ENCODE results near the gene MYO18B.

The MYO18B gene

DNA sequence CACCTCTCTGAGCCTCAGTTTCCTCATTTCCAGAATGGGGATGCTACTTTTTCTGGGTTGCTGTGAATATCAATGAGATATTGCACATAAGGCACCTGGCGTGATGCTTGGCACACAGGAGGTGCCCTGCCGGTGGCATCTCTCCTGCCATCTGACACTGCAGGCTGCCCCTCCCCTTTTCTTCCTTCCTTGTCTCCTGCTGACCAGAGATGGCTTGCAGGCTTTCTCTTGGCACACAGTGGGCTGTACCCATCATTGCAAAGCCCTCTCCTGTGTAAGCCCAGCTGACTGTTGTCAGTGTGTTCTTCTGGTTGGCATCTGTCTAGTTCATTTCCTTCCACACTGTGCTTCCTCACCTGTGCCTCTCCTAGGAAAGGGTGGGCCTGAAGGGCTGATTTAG is 91.7 kb downstream of the MYO18B start:
- DNase-seq (ENCODE audit: low read depth, low spot score) = no peak
- TF ChIP-seq SUZ12 (IDR thresholded peaks at IDR 0.05; ENCODE audit: extremely low read depth, insufficient read depth, insufficient read length) = no peak
- TF ChIP-seq YY1 (IDR thresholded peaks at IDR 0.05; ENCODE audit: insufficient read depth, insufficient read length) = no peak
- TF ChIP-seq ZNF274 (IDR thresholded peaks at IDR 0.05; ENCODE audit: low read depth, low read length) = no peak
- H3K9me3 ChIP-seq (ENCODE audit: insufficient read depth, low read length) = no peaks in the 10 kb centered on the region

DNA sequence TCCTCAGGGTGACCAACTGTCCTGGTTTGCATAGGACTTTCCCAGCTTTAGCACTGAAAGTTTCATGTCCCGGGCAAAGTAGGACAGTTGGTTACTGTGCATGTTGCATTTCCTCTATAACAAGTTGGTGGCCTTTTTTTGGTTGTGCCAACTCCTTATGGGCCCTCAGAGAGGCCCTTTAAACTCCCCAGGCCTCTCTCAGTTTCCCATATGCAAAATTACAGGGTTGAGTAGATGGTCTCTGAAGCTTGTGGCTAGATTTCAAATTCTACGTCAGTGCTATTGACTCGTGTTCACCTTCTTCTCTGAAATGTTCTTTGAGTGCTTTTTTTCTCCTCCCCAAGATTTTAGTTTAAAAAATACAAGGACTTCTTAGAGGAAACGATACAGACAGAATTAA is 92.5 kb downstream of the MYO18B start:
- no peaks in the 10 kb centered on the region for H3K27me3 ChIP-seq (ENCODE audit: insufficient read depth, insufficient read length)
- no peaks in the 10 kb centered on the region for H3K9me3 ChIP-seq (ENCODE audit: insufficient read depth, low read length)
- no peak for TF ChIP-seq ZNF274 (IDR thresholded peaks at IDR 0.05; ENCODE audit: low read depth, low read length)
- no peak for TF ChIP-seq SUZ12 (IDR thresholded peaks at IDR 0.05; ENCODE audit: extremely low read depth, insufficient read depth, insufficient read length)
- no peak for TF ChIP-seq YY1 (IDR thresholded peaks at IDR 0.05; ENCODE audit: insufficient read depth, insufficient read length)
- H3K4me1 ChIP-seq (ENCODE audit: insufficient read depth, insufficient read length) = peaks cover 2% of the 10 kb centered on the region
- no peak overlapping the region for H3K9ac ChIP-seq (ENCODE audit: insufficient read length, low read depth)
- no peaks in the 10 kb centered on the region for H3K36me3 ChIP-seq (ENCODE audit: insufficient read depth, insufficient read length, low read length)
- no peak overlapping the region for H3K4me3 ChIP-seq (ENCODE audit: insufficient read length, low read depth)
- no peak for DNase-seq (ENCODE audit: low read depth, low spot score)

More for the DNA sequence above, 91.7 kb downstream of the MYO18B start:
- H3K27me3 ChIP-seq (ENCODE audit: insufficient read depth, insufficient read length) = no peaks in the 10 kb centered on the region
- H3K4me1 ChIP-seq (ENCODE audit: insufficient read depth, insufficient read length) = no peaks in the 10 kb centered on the region
- no peak overlapping the region for H3K9ac ChIP-seq (ENCODE audit: insufficient read length, low read depth)
- no peak overlapping the region for H3K4me3 ChIP-seq (ENCODE audit: insufficient read length, low read depth)
- no peaks in the 10 kb centered on the region for H3K36me3 ChIP-seq (ENCODE audit: insufficient read depth, insufficient read length, low read length)

DNA sequence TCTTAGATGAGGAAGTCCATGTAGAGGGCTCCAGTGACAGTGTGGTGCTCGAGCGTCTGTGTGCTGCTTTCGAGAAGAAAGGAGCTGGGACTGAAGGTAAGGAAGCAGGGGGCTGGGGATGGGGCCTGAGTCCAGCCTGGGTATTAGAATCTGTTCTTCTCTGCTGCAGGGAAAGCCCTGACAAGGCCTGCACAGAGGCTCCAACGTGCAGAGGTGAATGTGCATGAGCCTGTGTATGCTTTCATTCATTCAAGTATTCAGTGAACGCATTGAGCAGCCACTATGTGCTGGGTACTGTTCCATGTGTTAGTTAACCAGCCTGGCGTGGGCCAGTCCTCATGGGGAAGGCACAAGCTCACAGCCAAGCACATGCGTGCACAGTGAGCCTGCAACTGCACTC is 93.4 kb downstream of the MYO18B start:
- no peak overlapping the region for H3K9ac ChIP-seq (ENCODE audit: insufficient read length, low read depth)
- peaks cover 2% of the 10 kb centered on the region for H3K4me1 ChIP-seq (ENCODE audit: insufficient read depth, insufficient read length)
- no peak for DNase-seq (ENCODE audit: low read depth, low spot score)
- H3K9me3 ChIP-seq (ENCODE audit: insufficient read depth, low read length) = no peaks in the 10 kb centered on the region
- TF ChIP-seq YY1 (IDR thresholded peaks at IDR 0.05; ENCODE audit: insufficient read depth, insufficient read length) (no peak), SUZ12 (IDR thresholded peaks at IDR 0.05; ENCODE audit: extremely low read depth, insufficient read depth, insufficient read length) (no peak), ZNF274 (IDR thresholded peaks at IDR 0.05; ENCODE audit: low read depth, low read length) (no peak)
- H3K36me3 ChIP-seq (ENCODE audit: insufficient read depth, insufficient read length, low read length) = no peaks in the 10 kb centered on the region
- no peaks in the 10 kb centered on the region for H3K27me3 ChIP-seq (ENCODE audit: insufficient read depth, insufficient read length)
- no peak overlapping the region for H3K4me3 ChIP-seq (ENCODE audit: insufficient read length, low read depth)

DNA sequence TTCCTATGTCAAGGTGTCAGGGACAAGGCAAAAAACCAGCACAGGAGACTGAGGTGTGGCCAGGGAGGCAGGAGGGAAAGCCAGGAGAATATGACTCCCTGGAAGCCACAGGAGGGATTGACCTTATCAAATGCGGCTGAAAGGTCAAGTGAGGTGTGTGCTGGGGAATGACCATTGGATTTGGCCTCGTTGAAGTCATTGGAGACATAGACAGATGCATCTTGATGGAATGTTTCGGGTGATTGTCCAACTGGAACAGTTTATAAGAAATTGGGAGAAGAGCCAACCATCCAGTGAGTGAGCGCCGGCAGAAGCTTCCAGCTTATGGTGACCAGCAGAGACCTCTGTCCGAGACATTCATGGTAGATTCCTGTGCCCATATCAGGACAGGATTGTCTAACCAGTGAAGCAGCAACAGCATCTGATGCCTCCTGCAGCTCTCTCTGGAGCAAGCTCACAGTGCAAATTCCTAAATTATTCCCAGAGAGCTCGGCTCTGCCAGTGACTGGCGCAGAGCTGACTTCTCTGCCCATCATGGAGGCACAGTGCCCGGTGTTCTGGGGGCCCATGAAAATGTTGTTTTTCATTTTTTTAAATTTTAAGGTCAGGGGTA is 95.4 kb downstream of the MYO18B start:
- no peak for DNase-seq (ENCODE audit: low read depth, low spot score)
- Histone ChIP-seq H3K36me3 (ENCODE audit: insufficient read depth, insufficient read length, low read length) (no peaks in the 10 kb centered on the region), H3K4me1 (ENCODE audit: insufficient read depth, insufficient read length) (peaks cover 4% of the 10 kb centered on the region), H3K9me3 (ENCODE audit: insufficient read depth, low read length) (no peaks in the 10 kb centered on the region), H3K9ac (ENCODE audit: insufficient read length, low read depth) (no peak overlapping the region), H3K4me3 (ENCODE audit: insufficient read length, low read depth) (no peak overlapping the region), H3K27me3 (ENCODE audit: insufficient read depth, insufficient read length) (no peaks in the 10 kb centered on the region)
- no peak for TF ChIP-seq ZNF274 (IDR thresholded peaks at IDR 0.05; ENCODE audit: low read depth, low read length)
- no peak for TF ChIP-seq SUZ12 (IDR thresholded peaks at IDR 0.05; ENCODE audit: extremely low read depth, insufficient read depth, insufficient read length)
- TF ChIP-seq YY1 (IDR thresholded peaks at IDR 0.05; ENCODE audit: insufficient read depth, insufficient read length) = no peak

DNA sequence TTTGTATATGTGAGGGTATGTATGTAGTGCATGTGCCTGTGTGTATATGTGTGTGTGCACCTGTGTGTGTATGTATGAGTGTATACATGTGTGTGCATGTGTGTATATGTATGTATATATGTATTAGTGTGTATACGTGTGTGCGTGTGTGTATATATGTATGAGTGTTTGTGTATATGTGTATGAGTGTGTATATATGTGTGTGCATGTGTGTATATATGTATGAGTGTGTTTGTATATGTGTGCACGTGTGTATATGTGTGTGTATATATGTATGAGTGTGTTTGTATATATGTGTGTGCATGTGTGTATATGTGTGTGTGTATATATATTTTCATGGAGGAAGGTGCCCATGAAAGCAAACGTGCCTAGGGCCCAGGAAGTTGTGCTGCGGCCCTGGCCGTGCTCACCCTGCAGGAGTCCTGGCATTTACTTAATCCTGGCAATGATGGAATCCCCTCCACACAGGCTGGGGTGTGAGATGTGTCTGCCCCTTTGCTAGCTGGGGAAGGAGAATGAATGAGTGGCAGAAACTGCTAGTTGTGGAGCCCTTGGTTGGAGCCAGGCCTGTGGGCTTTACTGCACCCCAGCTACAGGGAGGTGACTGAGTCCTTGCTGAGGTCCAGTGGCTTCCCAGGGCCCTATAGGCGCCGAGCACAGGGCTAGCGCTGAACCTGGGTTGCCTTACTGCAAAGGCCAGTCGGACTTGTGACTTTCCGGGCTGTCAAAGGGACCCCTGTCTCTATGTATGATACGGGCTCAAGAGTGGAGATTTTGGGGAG is 97.2 kb downstream of the MYO18B start:
- no peak for DNase-seq (ENCODE audit: low read depth, low spot score)
- TF ChIP-seq ZNF274 (IDR thresholded peaks at IDR 0.05; ENCODE audit: low read depth, low read length) (no peak), YY1 (IDR thresholded peaks at IDR 0.05; ENCODE audit: insufficient read depth, insufficient read length) (no peak), SUZ12 (IDR thresholded peaks at IDR 0.05; ENCODE audit: extremely low read depth, insufficient read depth, insufficient read length) (no peak)
- H3K9me3 ChIP-seq (ENCODE audit: insufficient read depth, low read length) = no peaks in the 10 kb centered on the region
- no peaks in the 10 kb centered on the region for H3K27me3 ChIP-seq (ENCODE audit: insufficient read depth, insufficient read length)
- no peaks in the 10 kb centered on the region for H3K36me3 ChIP-seq (ENCODE audit: insufficient read depth, insufficient read length, low read length)
- no peak overlapping the region for H3K9ac ChIP-seq (ENCODE audit: insufficient read length, low read depth)
- peaks cover 7% of the 10 kb centered on the region for H3K4me1 ChIP-seq (ENCODE audit: insufficient read depth, insufficient read length)
- H3K4me3 ChIP-seq (ENCODE audit: insufficient read length, low read depth) = no peak overlapping the region

DNA sequence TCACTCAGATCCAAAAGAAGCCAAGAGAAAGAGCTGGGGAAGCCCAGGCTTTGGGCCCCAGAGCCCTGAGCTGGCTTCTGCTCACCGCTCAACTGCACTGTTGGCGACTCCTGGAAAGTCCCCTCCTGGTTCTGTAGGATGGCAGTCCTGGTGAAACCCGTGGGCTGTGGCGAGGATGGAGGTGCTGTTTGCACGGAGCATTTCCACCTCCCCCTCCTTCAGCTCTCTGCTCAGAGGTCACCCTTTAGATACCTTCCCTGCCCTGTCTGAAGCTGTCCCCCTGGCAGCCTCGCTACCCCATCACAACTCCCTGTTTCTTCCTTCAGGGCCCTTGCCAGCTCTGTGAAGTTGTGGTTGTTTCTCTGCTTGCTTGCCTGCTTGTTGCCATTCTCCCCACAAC is 97.8 kb downstream of the MYO18B start:
- peaks cover 7% of the 10 kb centered on the region for H3K4me1 ChIP-seq (ENCODE audit: insufficient read depth, insufficient read length)
- no peaks in the 10 kb centered on the region for H3K27me3 ChIP-seq (ENCODE audit: insufficient read depth, insufficient read length)
- TF ChIP-seq SUZ12 (IDR thresholded peaks at IDR 0.05; ENCODE audit: extremely low read depth, insufficient read depth, insufficient read length) = no peak
- no peak for TF ChIP-seq YY1 (IDR thresholded peaks at IDR 0.05; ENCODE audit: insufficient read depth, insufficient read length)
- TF ChIP-seq ZNF274 (IDR thresholded peaks at IDR 0.05; ENCODE audit: low read depth, low read length) = no peak
- no peak overlapping the region for H3K4me3 ChIP-seq (ENCODE audit: insufficient read length, low read depth)
- H3K9me3 ChIP-seq (ENCODE audit: insufficient read depth, low read length) = no peaks in the 10 kb centered on the region
- DNase-seq (ENCODE audit: low read depth, low spot score) = no peak
- H3K36me3 ChIP-seq (ENCODE audit: insufficient read depth, insufficient read length, low read length) = no peaks in the 10 kb centered on the region
- H3K9ac ChIP-seq (ENCODE audit: insufficient read length, low read depth) = no peak overlapping the region

DNA sequence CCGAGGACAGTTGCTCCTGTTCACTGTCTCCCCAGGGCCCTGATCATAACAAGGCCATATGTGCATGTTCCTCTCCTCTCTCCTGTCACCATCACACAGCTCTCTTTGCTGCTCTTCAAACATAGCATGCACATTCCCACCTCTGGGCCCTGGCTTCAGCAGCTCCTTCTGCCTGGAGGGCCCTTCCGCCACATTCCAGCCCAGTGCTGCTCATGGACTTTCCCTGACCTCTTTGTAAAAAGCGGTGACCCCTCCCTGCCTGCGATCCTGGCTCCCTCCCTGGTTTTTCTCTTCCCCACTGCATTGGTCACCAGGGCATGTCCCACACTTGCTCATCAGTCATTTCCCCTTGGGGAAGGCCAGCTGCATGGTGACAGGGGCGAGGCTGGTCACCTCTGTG is 98.2 kb downstream of the MYO18B start:
- Histone ChIP-seq H3K9ac (ENCODE audit: insufficient read length, low read depth) (no peak overlapping the region), H3K36me3 (ENCODE audit: insufficient read depth, insufficient read length, low read length) (no peaks in the 10 kb centered on the region), H3K4me1 (ENCODE audit: insufficient read depth, insufficient read length) (peaks cover 7% of the 10 kb centered on the region), H3K9me3 (ENCODE audit: insufficient read depth, low read length) (no peaks in the 10 kb centered on the region), H3K4me3 (ENCODE audit: insufficient read length, low read depth) (no peak overlapping the region), H3K27me3 (ENCODE audit: insufficient read depth, insufficient read length) (no peaks in the 10 kb centered on the region)
- no peak for DNase-seq (ENCODE audit: low read depth, low spot score)
- TF ChIP-seq SUZ12 (IDR thresholded peaks at IDR 0.05; ENCODE audit: extremely low read depth, insufficient read depth, insufficient read length) (no peak), ZNF274 (IDR thresholded peaks at IDR 0.05; ENCODE audit: low read depth, low read length) (no peak), YY1 (IDR thresholded peaks at IDR 0.05; ENCODE audit: insufficient read depth, insufficient read length) (no peak)
